ENCODE measurements around the gene FBXL2.

FBXL2 gene

DNA sequence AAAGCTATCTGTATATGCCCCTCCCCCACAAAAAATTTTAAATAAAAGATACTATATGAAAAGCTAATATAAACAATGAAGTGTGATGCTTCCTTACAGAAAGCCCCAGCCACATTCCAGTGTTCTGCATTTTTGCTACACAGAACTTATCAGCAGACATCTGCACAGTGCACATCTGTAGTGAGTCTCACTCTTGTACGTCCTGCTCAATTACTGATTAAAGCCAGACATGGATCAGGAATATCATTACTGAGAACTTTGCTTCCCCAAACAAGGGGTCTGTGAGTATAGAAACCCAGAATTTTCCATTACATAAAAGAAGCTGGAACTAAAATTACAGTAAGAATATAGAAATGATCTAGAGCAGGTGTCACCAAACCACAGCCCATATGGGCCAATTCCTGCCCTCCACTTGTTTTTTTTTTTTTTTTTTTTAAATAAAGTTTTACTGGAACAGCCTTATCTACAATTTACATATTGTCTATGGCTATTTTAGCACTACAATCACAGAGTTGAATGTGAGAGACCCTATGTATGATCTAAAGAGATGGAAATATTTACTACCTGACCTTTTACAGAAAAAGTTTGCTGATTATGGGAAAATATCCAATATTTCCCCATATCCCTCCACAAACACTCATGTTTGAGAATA, 117.3 kb downstream of the FBXL2 start:
- no peak overlapping the region for H3K4me3 ChIP-seq (ENCODE audit: low read depth, low read length)
- no peak for DNase-seq (ENCODE audit: low read depth)
- TF ChIP-seq POLR2A (IDR thresholded peaks at IDR 0.05; ENCODE audit: extremely low read depth, insufficient read length) (no peak), MYC (IDR thresholded peaks at IDR 0.05; ENCODE audit: low read depth, low read length) (no peak)
- TF ChIP-seq, protein P1, sequence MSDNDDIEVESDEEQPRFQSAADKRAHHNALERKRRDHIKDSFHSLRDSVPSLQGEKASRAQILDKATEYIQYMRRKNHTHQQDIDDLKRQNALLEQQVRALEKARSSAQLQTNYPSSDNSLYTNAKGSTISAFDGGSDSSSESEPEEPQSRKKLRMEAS (IDR thresholded peaks at IDR 0.05; ENCODE audit: low read depth, low read length) = no peak
- TF ChIP-seq, protein P2, sequence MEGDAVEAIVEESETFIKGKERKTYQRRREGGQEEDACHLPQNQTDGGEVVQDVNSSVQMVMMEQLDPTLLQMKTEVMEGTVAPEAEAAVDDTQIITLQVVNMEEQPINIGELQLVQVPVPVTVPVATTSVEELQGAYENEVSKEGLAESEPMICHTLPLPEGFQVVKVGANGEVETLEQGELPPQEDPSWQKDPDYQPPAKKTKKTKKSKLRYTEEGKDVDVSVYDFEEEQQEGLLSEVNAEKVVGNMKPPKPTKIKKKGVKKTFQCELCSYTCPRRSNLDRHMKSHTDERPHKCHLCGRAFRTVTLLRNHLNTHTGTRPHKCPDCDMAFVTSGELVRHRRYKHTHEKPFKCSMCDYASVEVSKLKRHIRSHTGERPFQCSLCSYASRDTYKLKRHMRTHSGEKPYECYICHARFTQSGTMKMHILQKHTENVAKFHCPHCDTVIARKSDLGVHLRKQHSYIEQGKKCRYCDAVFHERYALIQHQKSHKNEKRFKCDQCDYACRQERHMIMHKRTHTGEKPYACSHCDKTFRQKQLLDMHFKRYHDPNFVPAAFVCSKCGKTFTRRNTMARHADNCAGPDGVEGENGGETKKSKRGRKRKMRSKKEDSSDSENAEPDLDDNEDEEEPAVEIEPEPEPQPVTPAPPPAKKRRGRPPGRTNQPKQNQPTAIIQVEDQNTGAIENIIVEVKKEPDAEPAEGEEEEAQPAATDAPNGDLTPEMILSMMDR (IDR thresholded peaks at IDR 0.05; ENCODE audit: low read depth, low read length) = no peak

GRCh38 chr3:33395900-33396299, 118.7 kb downstream of the FBXL2 start:
- no peak for TF ChIP-seq MYC (IDR thresholded peaks at IDR 0.05; ENCODE audit: low read depth, low read length)
- TF ChIP-seq, protein P2 (IDR thresholded peaks at IDR 0.05; ENCODE audit: low read depth, low read length) = no peak
- TF ChIP-seq POLR2A (IDR thresholded peaks at IDR 0.05; ENCODE audit: extremely low read depth, insufficient read length) = no peak
- TF ChIP-seq, protein P1 (IDR thresholded peaks at IDR 0.05; ENCODE audit: low read depth, low read length) = no peak
- DNase-seq (ENCODE audit: low read depth) = no peak
- no peak overlapping the region for H3K4me3 ChIP-seq (ENCODE audit: low read depth, low read length)

DNA sequence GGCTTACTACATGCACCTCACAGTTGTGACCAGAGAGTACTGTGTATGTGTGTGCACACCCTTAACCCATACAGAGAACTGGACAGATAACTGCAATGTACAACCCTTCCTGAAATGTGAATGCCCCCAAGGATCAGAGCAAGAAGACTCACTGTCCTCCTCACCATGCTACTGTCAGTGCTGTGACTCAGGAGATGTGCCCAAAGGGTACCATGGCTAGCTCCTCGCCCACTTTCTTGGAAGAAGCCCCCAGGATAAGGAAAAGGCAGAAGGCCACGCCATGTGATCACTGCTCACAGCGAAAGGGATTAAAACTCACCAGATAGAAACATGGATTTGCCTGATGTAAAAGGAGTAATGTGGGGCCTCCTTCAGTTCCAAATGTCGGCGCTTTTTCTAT, 121.2 kb downstream of the FBXL2 start:
- no peak for DNase-seq (ENCODE audit: low read depth)
- no peak overlapping the region for H3K4me3 ChIP-seq (ENCODE audit: low read depth, low read length)
- TF ChIP-seq, protein P1 (IDR thresholded peaks at IDR 0.05; ENCODE audit: low read depth, low read length) = no peak
- TF ChIP-seq, protein P2 (IDR thresholded peaks at IDR 0.05; ENCODE audit: low read depth, low read length) = no peak
- TF ChIP-seq MYC (IDR thresholded peaks at IDR 0.05; ENCODE audit: low read depth, low read length) = no peak
- TF ChIP-seq POLR2A (IDR thresholded peaks at IDR 0.05; ENCODE audit: extremely low read depth, insufficient read length) = no peak

GRCh38 chr3:33401781-33402180, 124.5 kb downstream of the FBXL2 start:
- no peak overlapping the region for H3K4me3 ChIP-seq (ENCODE audit: low read depth, low read length)
- TF ChIP-seq POLR2A (IDR thresholded peaks at IDR 0.05; ENCODE audit: extremely low read depth, insufficient read length) = no peak
- TF ChIP-seq, protein P2 (IDR thresholded peaks at IDR 0.05; ENCODE audit: low read depth, low read length) = no peak
- no peak for TF ChIP-seq MYC (IDR thresholded peaks at IDR 0.05; ENCODE audit: low read depth, low read length)
- TF ChIP-seq, protein P1 (IDR thresholded peaks at IDR 0.05; ENCODE audit: low read depth, low read length) = no peak
- no peak for DNase-seq (ENCODE audit: low read depth)

DNA sequence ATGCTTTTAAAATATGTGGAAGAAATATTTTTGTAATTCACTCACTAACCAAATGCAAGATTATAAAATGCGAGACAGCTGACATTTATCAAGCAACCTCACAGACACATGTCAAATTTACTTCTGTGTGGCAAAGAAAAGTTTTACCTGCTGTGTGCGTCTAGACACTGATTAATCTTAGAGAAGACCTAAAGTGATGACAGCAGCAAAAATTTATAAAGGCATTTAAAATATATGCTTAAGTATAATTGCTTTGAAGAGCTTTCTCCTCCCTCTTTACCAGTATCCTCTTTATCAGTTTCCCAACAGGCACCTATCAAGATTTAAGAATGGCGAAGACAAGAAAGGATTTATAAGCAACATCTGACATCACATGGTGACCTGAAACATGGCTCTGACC, 125.7 kb downstream of the FBXL2 start:
- DNase-seq (ENCODE audit: low read depth) = no peak
- no peak overlapping the region for H3K4me3 ChIP-seq (ENCODE audit: low read depth, low read length)

More for the DNA sequence above, 125.7 kb downstream of the FBXL2 start:
- TF ChIP-seq, protein P1 (IDR thresholded peaks at IDR 0.05; ENCODE audit: low read depth, low read length) = no peak
- TF ChIP-seq, protein P2 (IDR thresholded peaks at IDR 0.05; ENCODE audit: low read depth, low read length) = no peak
- TF ChIP-seq POLR2A (IDR thresholded peaks at IDR 0.05; ENCODE audit: extremely low read depth, insufficient read length) (no peak), MYC (IDR thresholded peaks at IDR 0.05; ENCODE audit: low read depth, low read length) (no peak)

Measured in NB4 (cell line).